ENCODE measurements around the gene OR52N4. TPM values are rescaled to one million over a fixed set of nuclear protein-coding genes. Genes with fewer than 3 reads are reported as not detected.

OR52N4 gene
- total and polyA plus RNA-seq, 2 experiments from 2014 or later, result not detected

- no peak overlapping the region for H3K27ac ChIP-seq
- no peaks in the 10 kb centered on the region for H3K36me3 ChIP-seq
- H3K27me3 ChIP-seq, result peaks cover 5% of the 10 kb centered on the region
- H3K4me1 ChIP-seq (ENCODE audit: low read depth), result no peaks in the 10 kb centered on the region
- TF ChIP-seq CTCF (IDR thresholded peaks at IDR 0.05; ENCODE audit: low read depth, low read length), result no peak
- DNase-seq (ENCODE audit: low read depth in 1 of 2, low spot score in 1 of 2), result no peak
- no peaks in the 10 kb centered on the region for H3K9me3 ChIP-seq (ENCODE audit: low read depth)
- H3K4me3 ChIP-seq, result no peak overlapping the region
Observed at GRCh38 chr11:5737670-5738392, 16.2 kb upstream of the OR52N4 start.

DNA sequence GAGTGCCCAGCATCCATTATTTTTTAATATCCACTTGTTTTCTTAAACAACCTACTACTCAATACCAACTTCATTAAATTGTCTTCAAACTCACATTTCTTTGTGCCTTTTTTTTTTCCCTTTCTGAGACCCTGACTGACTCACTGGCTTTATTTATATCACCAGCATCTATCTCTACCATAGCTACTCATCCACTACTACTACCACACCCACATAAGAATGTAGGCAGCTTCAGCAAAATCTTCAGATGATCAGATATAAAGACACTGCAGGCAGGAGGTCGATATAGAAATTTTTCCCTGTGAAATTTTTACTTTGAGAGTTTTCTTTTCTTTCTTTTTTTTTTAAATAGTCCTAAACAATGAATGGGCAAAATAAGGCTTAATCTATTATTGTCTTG lies 15.6 kb upstream of the OR52N4 start:
- DNase-seq (ENCODE audit: low read depth in 1 of 2, low spot score in 1 of 2), result no peak
- Histone ChIP-seq H3K27ac (no peak overlapping the region), H3K27me3 (peaks cover 5% of the 10 kb centered on the region), H3K36me3 (no peaks in the 10 kb centered on the region), H3K4me3 (no peak overlapping the region), H3K9me3 (ENCODE audit: low read depth) (no peaks in the 10 kb centered on the region), H3K4me1 (ENCODE audit: low read depth) (no peaks in the 10 kb centered on the region)
- no peak for TF ChIP-seq CTCF (IDR thresholded peaks at IDR 0.05; ENCODE audit: low read depth, low read length)

DNA sequence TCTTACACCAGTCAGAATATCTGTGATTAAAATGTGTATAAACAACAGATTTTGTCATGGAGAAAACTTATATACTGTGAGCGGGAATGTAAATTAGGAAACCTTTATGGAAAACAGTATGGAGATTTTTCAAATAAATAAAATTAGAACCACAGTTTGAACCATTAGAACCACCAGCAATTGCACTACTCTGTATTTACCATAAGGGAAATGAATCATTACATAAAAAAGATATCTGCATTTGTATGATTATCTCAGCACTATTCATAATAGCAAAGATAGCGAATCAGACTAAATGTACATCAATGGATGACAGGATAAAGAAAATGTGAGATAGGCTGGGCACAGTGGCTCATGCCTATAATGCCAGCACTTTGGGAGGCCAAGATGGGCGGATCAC lies 7.4 kb upstream of the OR52N4 start:
- H3K27me3 ChIP-seq, result no peaks in the 10 kb centered on the region
- H3K4me3 ChIP-seq, result no peak overlapping the region
- no peaks in the 10 kb centered on the region for H3K9me3 ChIP-seq (ENCODE audit: low read depth)
- DNase-seq (ENCODE audit: low read depth in 1 of 2, low spot score in 1 of 2), result no peak
- H3K36me3 ChIP-seq, result no peaks in the 10 kb centered on the region
- TF ChIP-seq CTCF (IDR thresholded peaks at IDR 0.05; ENCODE audit: low read depth, low read length), result no peak
- H3K27ac ChIP-seq, result no peak overlapping the region
- H3K4me1 ChIP-seq (ENCODE audit: low read depth), result no peaks in the 10 kb centered on the region

- Histone ChIP-seq H3K4me1 (ENCODE audit: low read depth) (no peaks in the 10 kb centered on the region), H3K27me3 (no peaks in the 10 kb centered on the region), H3K36me3 (no peaks in the 10 kb centered on the region), H3K4me3 (no peak overlapping the region), H3K27ac (no peak overlapping the region), H3K9me3 (ENCODE audit: low read depth) (no peaks in the 10 kb centered on the region)
- TF ChIP-seq CTCF (IDR thresholded peaks at IDR 0.05; ENCODE audit: low read depth, low read length), result no peak
- DNase-seq (ENCODE audit: low read depth in 1 of 2, low spot score in 1 of 2), result no peak
Observed at GRCh38 chr11:5749836-5750235, 4.2 kb upstream of the OR52N4 start.

GRCh38 chr11:5767056-5767455 lies 13.0 kb downstream of the OR52N4 start:
- Histone ChIP-seq H3K4me3 (no peak overlapping the region), H3K36me3 (no peaks in the 10 kb centered on the region), H3K4me1 (ENCODE audit: low read depth) (no peaks in the 10 kb centered on the region), H3K27ac (no peak overlapping the region), H3K9me3 (ENCODE audit: low read depth) (no peaks in the 10 kb centered on the region), H3K27me3 (no peaks in the 10 kb centered on the region)
- no peak for TF ChIP-seq CTCF (IDR thresholded peaks at IDR 0.05; ENCODE audit: low read depth, low read length)
- DNase-seq (ENCODE audit: low read depth in 1 of 2, low spot score in 1 of 2), result no peak

Measured in cardiac muscle cell (in vitro differentiated cells and primary cell).